ENCODE measurements around the gene FAM234B.

FAM234B gene

DNA sequence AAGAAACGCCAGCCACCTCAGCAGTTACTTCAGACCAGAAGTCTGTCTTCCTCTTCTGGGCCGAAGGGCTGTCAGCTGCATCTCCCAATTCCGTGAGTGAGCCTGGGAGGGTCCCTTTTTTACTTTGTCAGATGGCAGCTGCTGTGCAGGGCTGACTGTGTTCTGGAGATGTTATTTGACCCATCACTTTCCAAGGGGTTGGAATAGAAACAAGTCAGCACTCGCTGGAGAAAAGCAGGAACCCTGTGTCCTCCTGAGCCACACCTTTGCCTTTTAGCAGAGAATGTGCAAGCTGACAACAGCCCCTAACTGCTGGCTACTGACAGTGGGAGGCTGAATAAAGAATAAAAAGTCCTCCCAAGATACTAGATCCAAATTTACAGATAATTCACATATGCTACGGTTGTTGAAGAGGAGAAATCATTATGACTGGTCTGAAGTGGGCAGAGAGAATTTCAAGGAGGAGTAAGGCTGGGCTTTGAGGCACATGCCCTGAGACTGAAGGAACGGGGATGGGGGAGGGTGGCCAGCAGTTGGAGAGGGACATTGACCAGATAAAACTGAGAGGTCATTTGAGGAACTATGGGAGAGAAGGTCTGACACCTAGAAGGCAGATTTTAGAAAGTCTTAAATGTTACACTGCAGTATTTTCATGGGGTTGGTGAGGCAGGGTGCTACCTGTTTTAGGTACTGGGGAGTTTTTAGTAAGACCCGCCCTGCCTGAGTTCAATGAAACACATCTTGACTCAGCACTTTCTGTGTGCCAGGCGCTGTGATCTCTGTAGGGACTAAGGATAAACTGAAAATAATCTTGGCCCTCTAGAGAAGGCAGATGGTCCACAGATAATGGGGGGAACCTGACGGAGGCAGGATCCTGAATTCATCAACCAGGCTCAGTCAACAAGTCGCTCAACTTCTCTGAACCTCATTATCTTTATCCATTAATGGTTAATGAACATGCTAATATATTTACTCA lies 27.4 kb downstream of the FAM234B start:
- TF ChIP-seq, protein P1, sequence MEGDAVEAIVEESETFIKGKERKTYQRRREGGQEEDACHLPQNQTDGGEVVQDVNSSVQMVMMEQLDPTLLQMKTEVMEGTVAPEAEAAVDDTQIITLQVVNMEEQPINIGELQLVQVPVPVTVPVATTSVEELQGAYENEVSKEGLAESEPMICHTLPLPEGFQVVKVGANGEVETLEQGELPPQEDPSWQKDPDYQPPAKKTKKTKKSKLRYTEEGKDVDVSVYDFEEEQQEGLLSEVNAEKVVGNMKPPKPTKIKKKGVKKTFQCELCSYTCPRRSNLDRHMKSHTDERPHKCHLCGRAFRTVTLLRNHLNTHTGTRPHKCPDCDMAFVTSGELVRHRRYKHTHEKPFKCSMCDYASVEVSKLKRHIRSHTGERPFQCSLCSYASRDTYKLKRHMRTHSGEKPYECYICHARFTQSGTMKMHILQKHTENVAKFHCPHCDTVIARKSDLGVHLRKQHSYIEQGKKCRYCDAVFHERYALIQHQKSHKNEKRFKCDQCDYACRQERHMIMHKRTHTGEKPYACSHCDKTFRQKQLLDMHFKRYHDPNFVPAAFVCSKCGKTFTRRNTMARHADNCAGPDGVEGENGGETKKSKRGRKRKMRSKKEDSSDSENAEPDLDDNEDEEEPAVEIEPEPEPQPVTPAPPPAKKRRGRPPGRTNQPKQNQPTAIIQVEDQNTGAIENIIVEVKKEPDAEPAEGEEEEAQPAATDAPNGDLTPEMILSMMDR (IDR thresholded peaks at IDR 0.05; ENCODE audit: insufficient read depth, low read length, poor library complexity, severe bottlenecking) = no peak
- TF ChIP-seq EZH2phosphoT487 (conservative IDR thresholded peaks at IDR 0.05; ENCODE audit: low read length) = no peak
- no peaks in the 10 kb centered on the region for H3K9me3 ChIP-seq (ENCODE audit: insufficient read depth, low read length)
- no peaks in the 10 kb centered on the region for H3K36me3 ChIP-seq (ENCODE audit: low read length)
- H3K4me2 ChIP-seq (ENCODE audit: low read depth, low read length, poor library complexity, severe bottlenecking) = no peak overlapping the region
- H3K9ac ChIP-seq (ENCODE audit: low read length) = no peak overlapping the region
- H3F3A ChIP-seq (ENCODE audit: insufficient read depth) = no peaks in the 10 kb centered on the region
- no peak overlapping the region for H2AFZ ChIP-seq (ENCODE audit: low read depth, low read length, severe bottlenecking)
- no peak overlapping the region for H3K27ac ChIP-seq (ENCODE audit: low read depth, low read length)
- H3K27me3 ChIP-seq (ENCODE audit: low read length) = no peaks in the 10 kb centered on the region
- H4K20me1 ChIP-seq (ENCODE audit: low read depth, low read length) = no peaks in the 10 kb centered on the region
- H3K9me2 ChIP-seq (replicated peaks; ENCODE audit: insufficient read depth, low read length) = no peaks in the 10 kb centered on the region
- no peak overlapping the region for H3K4me3 ChIP-seq (ENCODE audit: insufficient read depth, low read length, poor library complexity, severe bottlenecking)
- H3K79me2 ChIP-seq (ENCODE audit: insufficient read depth, low read length) = no peaks in the 10 kb centered on the region

- Histone ChIP-seq H3K79me2 (ENCODE audit: insufficient read depth, low read length) (no peaks in the 10 kb centered on the region), H4K20me1 (ENCODE audit: low read depth, low read length) (no peaks in the 10 kb centered on the region), H3K9ac (ENCODE audit: low read length) (no peak overlapping the region), H3K9me2 (replicated peaks; ENCODE audit: insufficient read depth, low read length) (no peaks in the 10 kb centered on the region), H3K4me3 (ENCODE audit: insufficient read depth, low read length, poor library complexity, severe bottlenecking) (no peak overlapping the region), H3K27ac (ENCODE audit: low read depth, low read length) (no peak overlapping the region), H3K36me3 (ENCODE audit: low read length) (no peaks in the 10 kb centered on the region), H3K9me3 (ENCODE audit: insufficient read depth, low read length) (no peaks in the 10 kb centered on the region), H2AFZ (ENCODE audit: low read depth, low read length, severe bottlenecking) (no peak overlapping the region), H3K4me2 (ENCODE audit: low read depth, low read length, poor library complexity, severe bottlenecking) (no peak overlapping the region), H3F3A (ENCODE audit: insufficient read depth) (no peaks in the 10 kb centered on the region), H3K27me3 (ENCODE audit: low read length) (no peaks in the 10 kb centered on the region)
- TF ChIP-seq, protein P1 (IDR thresholded peaks at IDR 0.05; ENCODE audit: insufficient read depth, low read length, poor library complexity, severe bottlenecking) = no peak
- no peak for TF ChIP-seq EZH2phosphoT487 (conservative IDR thresholded peaks at IDR 0.05; ENCODE audit: low read length)
These were observed 29.0 kb downstream of the FAM234B start for GRCh38 chr12:13073173-13073572.

DNA sequence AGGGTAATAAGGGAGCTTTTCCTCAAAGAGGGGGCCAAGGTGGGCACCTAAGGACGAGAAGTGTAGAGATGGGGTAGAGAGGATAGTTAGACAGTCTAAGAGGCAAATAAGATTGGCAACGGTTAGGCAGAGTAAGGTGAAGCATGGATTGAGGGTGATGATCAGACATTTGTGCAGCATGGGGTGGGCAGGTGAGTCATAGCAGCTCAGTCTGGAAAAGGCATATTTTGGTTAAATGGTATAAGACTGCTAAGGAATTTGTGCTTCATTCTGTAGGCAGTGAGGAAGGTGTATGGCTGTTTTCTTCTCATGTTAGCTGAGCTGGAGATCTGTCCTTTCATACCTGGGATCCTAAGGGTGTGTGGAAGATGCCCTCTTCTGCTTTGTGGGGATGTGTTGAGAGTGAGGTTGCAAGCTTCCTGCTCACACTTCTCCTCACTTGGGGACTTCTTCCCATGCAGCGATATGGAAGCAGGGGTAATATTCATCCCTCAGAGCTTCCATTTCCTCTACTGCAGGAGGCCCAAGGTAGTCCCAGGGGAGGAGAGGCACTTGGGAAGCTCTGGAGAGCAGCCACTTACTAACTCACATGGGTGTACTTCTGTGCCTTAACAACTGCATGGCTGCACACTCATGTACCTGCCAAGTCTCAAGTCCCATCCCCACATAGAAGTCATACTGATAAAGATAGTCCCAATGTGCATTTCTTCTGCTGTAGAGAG lies 30.4 kb downstream of the FAM234B start:
- Histone ChIP-seq H3K36me3 (ENCODE audit: low read length) (no peaks in the 10 kb centered on the region), H3K9ac (ENCODE audit: low read length) (no peak overlapping the region), H3K4me3 (ENCODE audit: insufficient read depth, low read length, poor library complexity, severe bottlenecking) (no peak overlapping the region), H2AFZ (ENCODE audit: low read depth, low read length, severe bottlenecking) (no peak overlapping the region), H3F3A (ENCODE audit: insufficient read depth) (no peaks in the 10 kb centered on the region), H4K20me1 (ENCODE audit: low read depth, low read length) (no peaks in the 10 kb centered on the region), H3K27me3 (ENCODE audit: low read length) (no peaks in the 10 kb centered on the region), H3K9me3 (ENCODE audit: insufficient read depth, low read length) (no peaks in the 10 kb centered on the region), H3K79me2 (ENCODE audit: insufficient read depth, low read length) (no peaks in the 10 kb centered on the region), H3K27ac (ENCODE audit: low read depth, low read length) (no peak overlapping the region), H3K9me2 (replicated peaks; ENCODE audit: insufficient read depth, low read length) (no peaks in the 10 kb centered on the region), H3K4me2 (ENCODE audit: low read depth, low read length, poor library complexity, severe bottlenecking) (no peak overlapping the region)
- TF ChIP-seq, protein P1 (IDR thresholded peaks at IDR 0.05; ENCODE audit: insufficient read depth, low read length, poor library complexity, severe bottlenecking) = no peak
- TF ChIP-seq EZH2phosphoT487 (conservative IDR thresholded peaks at IDR 0.05; ENCODE audit: low read length) = no peak

Data from SU-DHL-6 (cell line).